Measurements from ENCODE around the gene PLXNB3.
A peak's percentile ranks its signal among the peaks of the same experiment; 100 is the strongest.
"Not testable (repeated sequence)": the region's sequence is repeated elsewhere in the genome, so short reads cannot be mapped to it uniquely, and the experiment has no call there.

PLXNB3 gene

GRCh38 chrX:153742796-153743467 lies 21.1 kb upstream of the PLXNB3 start:
- H3K9me3 ChIP-seq (ENCODE audit: control insufficient read depth, insufficient read depth, low read depth, low read length); H3K27ac ChIP-seq (ENCODE audit: extremely low read depth, low read depth, low read length); CTCF ChIA-PET; H3K4me1 ChIP-seq (ENCODE audit: control insufficient read depth, insufficient read depth, low read length); POLR2A ChIA-PET; H3K4me3 ChIP-seq (ENCODE audit: low read depth, low read length): not testable (repeated sequence)
- H3K36me3 ChIP-seq (ENCODE audit: control insufficient read depth in 2 of 2, insufficient read depth in 1 of 2, low read length in 2 of 2): peaks cover 0 to 11% of the 10 kb centered on the region in 2 experiments; a peak in 1 of 3 replicates

GRCh38 chrX:153743468-153744209 lies 20.4 kb upstream of the PLXNB3 start:
- peak; percentile 90 for TF ChIP-seq KLF1 (tag by site-specific recombination; IDR thresholded peaks at IDR 0.05)
- H3K4me1 ChIP-seq (ENCODE audit: control insufficient read depth, insufficient read depth, low read length); CTCF ChIA-PET; H3K36me3 ChIP-seq (ENCODE audit: control insufficient read depth in 2 of 2, insufficient read depth in 1 of 2, low read length in 2 of 2); POLR2A ChIA-PET; H3K9me3 ChIP-seq (ENCODE audit: control insufficient read depth, insufficient read depth, low read depth, low read length); H3K27ac ChIP-seq (ENCODE audit: extremely low read depth, low read depth, low read length); H3K4me3 ChIP-seq (ENCODE audit: low read depth, low read length): not testable (repeated sequence)

GRCh38 chrX:153744210-153745066 lies 19.6 kb upstream of the PLXNB3 start:
- H3K4me1 ChIP-seq (ENCODE audit: control insufficient read depth, insufficient read depth, low read length): no peaks in the 10 kb centered on the region
- POLR2A ChIA-PET: no interaction called here
- CTCF ChIA-PET: no interaction called here
- peaks cover 0 to 9% of the 10 kb centered on the region in 2 experiments; a peak in 1 of 3 replicates for H3K36me3 ChIP-seq (ENCODE audit: control insufficient read depth in 2 of 2, insufficient read depth in 1 of 2, low read length in 2 of 2)
- no peak overlapping the region for H3K4me3 ChIP-seq (ENCODE audit: low read depth, low read length)
- H3K9me3 ChIP-seq (ENCODE audit: control insufficient read depth, insufficient read depth, low read depth, low read length): no peaks in the 10 kb centered on the region
- TF ChIP-seq ZNF394 (tag by site-specific recombination; IDR thresholded peaks at IDR 0.05; ENCODE audit: borderline replicate concordance) (no peak), ZNF114 (tag by site-specific recombination; IDR thresholded peaks at IDR 0.05) (no peak), ZFP37 (tag by site-specific recombination; IDR thresholded peaks at IDR 0.05) (no peak), ZNF776 (tag by site-specific recombination; IDR thresholded peaks at IDR 0.05; ENCODE audit: borderline replicate concordance) (no peak), PATZ1 (tag by site-specific recombination; IDR thresholded peaks at IDR 0.05) (no peak), ZNF670 (tag by site-specific recombination; IDR thresholded peaks at IDR 0.05; ENCODE audit: low read depth) (no peak), ZNF624 (tag by site-specific recombination; IDR thresholded peaks at IDR 0.05) (no peak), ZNF560 (tag by site-specific recombination; IDR thresholded peaks at IDR 0.05; ENCODE audit: borderline replicate concordance) (no peak), CTCF (tag by site-specific recombination; IDR thresholded peaks at IDR 0.05) (no peak), ZNF501 (tag by site-specific recombination; IDR thresholded peaks at IDR 0.05) (no peak), SP2 (tag by site-specific recombination; IDR thresholded peaks at IDR 0.05) (no peak), YY2 (tag by site-specific recombination; IDR thresholded peaks at IDR 0.05) (no peak)
- no peak overlapping the region for H3K27ac ChIP-seq (ENCODE audit: extremely low read depth, low read depth, low read length)

GRCh38 chrX:153745067-153745433 lies 19.0 kb upstream of the PLXNB3 start:
- CTCF ChIA-PET: interaction anchor here (0.6 kb wide), 1 partner anchor 179 kb away, joined by 3 read pairs; no protein-coding TSS in a partner anchor
- H3K4me1 ChIP-seq (ENCODE audit: control insufficient read depth, insufficient read depth, low read length); POLR2A ChIA-PET; H3K27ac ChIP-seq (ENCODE audit: extremely low read depth, low read depth, low read length); H3K4me3 ChIP-seq (ENCODE audit: low read depth, low read length); H3K36me3 ChIP-seq (ENCODE audit: control insufficient read depth in 2 of 2, insufficient read depth in 1 of 2, low read length in 2 of 2); H3K9me3 ChIP-seq (ENCODE audit: control insufficient read depth, insufficient read depth, low read depth, low read length): not testable (repeated sequence)
